GM20431 (cell line): Measurements from ENCODE around the gene GPBAR1.

Experiments used
- in situ Hi-C: fragments of 300-500 bp; cut with MseI, MboI; formaldehyde crosslinking; loops from one replicate; pipeline ENCODE4 v1.15.0; 2020; ENCODE audit warnings: low sequenced_read_pairs; ENCODE audit not compliant: unreplicated experiment

Gene GPBAR1

DNA sequence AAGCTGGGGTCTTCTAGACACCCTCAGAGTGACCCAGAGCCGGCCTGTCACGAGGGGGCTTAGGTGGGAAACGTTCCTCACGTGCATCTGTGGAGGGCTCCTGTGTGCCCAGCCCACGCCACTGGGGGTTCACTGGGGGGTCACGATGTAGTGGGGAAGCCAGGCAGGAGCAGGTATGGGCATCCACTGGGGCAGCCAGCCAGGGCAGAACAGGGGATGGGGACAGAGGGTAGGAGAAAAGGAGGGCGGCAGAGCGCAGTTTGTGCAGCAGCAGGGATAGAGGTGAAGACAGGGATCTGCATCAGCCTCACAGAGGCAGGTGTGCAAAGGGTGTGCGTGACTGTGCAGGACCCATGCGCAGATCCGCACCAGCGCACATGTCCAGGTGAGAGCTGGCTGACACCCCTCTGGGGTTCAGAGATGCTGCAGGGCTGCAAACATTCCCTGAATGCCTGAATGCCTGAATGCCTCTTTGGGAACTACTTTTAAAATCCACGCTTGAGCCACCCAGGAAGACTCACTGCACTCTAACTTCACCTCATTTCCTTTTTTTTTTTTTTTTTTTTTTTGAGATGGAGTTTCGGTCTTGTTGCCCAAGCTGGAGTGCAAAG lies 19.6 kb downstream of the GPBAR1 start:
- in situ Hi-C loops = no loop called here

DNA sequence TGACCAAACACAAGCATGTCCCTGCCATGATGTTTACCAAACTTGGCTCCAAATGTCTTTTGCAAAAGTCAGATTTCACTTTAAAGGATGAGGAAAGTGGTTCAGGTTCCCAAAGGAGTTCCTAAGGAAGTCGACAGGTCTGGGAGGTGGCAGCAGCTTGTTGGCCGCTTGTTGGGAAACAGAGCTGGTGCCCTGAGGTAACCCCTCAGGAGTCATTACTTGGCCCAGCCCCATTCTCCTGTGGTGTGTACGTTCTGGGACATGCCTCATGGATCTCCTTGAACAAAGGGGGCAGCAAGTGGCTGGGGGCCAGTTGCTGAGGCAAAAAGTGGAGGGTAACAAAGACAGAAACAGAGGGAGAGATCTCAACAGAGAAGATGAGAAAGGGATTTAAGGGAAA lies 20.6 kb downstream of the GPBAR1 start:
- in situ Hi-C loops = no loop called here

DNA sequence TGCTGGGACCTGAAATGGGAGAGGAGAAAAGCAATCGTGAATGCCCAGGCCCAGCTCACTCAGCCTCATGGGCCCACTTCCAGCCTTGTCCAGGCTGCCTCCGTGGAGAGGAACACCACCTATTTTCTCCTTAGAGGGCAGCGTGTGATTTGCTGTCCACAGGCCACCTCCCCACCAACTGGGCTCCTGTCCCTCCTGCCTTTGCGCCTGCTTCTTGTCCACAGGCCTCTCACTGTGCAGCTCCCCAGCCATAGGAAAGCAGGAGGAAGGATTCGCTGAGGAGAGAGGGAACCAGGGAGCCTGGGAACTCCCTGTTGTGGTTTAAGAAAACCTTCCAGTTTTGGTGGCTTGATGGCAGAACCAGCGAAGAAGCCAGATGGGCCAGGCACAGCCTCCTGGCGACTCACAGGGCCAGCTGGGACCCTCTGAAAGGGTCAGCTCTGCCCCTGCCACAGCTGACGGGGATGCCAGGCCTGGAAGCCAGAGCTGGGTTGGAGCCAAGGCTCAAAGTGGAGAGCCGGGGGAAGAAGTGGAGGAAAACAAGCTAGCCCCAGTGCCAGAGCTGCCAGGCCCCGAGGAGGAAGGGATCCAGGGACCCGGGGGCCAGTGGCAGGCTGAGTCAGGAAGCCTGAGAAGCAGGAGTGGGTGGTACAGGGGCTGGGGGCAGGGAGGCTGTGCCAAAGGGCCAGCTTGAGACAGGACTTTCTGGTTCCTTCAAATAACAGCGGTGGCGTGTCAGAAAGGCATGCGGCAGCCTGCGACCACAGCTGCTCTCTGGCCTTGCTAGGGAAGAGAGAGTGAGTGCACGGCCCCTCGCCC lies 21.6 kb downstream of the GPBAR1 start:
- in situ Hi-C loops = no loop called here

DNA sequence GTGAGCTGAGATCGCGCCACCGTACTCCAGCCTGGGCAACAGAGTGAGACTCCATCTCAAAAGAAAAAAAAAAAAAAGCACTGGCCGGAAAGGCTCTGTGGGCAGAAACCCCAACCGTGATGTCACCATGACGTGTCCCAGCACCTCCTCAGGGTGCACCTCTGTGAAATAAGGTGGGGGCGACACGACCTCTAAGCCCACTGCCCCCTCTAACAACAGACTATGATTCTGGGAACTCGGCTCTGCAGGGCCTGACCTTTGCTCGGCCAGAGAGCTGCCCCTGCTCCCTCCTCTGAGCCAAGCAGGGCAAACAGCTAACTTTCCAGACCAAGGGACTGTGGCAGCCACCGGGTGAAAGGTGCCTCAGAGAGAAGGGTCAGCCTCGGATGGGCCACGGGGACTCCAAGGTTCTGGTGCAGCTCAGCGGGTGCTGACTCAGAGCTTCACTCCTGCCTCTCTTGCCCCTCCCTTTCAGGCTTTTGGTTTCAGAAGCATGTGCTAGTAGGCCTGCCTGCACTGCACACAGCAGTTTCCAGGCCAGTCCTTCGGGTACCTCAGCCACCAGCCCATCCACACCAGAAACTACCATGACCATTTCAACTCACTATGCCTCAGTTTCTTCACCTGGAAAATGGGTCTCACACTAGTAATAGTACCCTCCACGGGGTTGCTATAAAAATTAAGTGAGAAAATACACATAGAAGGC lies 23.4 kb downstream of the GPBAR1 start:
- in situ Hi-C loops = no loop called here

DNA sequence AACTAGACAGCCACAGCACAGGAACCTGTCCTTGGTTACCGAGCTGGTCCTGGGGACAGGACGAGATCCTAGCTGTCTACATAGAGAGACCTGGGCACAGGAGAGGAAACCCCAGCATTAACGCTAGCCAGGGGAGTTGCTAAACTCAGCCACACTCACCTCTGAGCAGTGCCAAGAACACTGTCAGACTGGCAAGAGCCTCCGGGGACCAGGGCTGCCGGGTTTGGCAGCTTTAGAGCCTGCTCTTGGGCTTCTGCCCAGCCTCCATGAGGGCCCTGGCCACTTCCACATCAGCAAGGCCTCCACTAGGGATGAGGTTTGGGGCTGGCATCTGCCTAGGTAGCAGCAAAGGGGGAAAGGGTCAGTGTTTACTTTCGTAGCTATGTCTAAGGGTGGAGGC lies 24.8 kb downstream of the GPBAR1 start:
- in situ Hi-C loops = no loop called here

DNA sequence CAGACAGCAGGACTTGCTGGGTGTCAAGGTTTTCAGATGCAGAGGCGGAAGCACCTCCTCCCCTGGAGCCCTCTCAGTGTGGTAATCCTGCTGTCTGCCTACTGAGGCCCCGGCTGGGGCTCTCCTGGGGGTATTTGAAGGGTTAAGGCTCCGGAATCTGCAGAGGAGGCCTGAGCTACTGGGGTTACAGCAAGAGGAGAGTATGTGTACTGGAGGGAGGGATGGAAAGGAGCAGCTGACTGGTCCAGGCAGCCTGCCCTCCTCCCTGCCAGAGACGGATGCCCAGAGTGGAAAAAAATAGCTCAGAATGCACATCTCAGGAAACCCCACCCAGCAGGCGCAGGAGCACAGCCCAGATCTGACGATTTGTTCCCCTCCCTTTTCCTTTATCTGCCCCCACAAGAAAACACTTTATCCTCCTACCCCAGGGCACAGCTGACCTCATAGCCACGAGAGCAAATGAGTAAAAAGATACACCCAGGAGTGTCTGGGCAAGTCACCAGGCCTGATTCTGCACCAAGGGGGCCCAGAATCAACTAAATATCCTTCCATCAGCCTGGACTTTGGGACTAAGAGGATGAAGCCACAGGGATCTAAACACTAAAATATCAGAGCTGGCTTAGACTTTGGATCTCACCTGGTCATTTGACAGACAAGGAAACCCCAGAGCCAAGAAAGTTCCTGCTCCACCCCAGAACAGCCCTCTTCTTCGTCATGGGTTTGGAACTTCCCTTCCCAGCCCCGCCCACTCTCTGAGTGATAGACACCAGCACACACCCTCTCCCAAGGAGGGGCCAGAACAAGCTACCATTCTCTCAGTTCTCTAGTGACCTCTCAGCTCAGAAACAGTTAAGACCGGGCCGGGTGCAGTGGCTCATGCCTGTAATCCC lies 26.0 kb downstream of the GPBAR1 start:
- in situ Hi-C loops = no loop called here

DNA sequence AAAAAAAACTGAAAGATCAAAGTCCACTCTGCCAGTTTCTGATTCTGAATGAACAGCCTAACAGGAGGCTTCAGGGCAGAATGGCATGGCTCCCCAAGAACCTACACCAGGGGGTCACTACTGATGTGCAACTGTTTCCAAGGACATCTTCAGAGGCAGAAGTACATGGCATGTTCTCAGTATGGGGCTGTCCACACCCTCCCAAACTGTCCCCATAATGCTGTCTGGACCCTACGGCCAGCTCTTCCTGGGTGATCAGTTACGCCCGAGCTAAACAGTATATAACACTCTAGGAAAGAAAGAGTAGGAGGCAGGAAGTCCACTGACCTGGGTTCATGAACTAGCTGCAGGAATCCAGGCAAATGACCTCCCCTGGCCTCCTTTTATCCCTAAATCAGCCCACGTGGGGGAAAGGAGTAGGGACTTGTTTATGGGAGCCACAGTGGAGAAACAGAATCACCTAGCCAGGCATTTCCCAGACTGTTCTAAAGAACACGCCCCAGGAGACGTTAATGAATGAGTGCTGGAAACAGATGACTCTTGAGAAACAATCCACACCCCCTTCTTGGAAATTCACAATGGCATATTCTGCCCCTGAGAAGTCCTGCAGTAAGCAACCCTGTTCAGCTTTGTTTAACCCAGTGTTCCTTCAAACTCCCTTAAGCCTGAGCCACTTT lies 29.0 kb downstream of the GPBAR1 start:
- in situ Hi-C loops = loop anchor here (10.0 kb wide), 1 partner anchor 105 kb away; the partner anchor contains the start of gene CTDSP1

DNA sequence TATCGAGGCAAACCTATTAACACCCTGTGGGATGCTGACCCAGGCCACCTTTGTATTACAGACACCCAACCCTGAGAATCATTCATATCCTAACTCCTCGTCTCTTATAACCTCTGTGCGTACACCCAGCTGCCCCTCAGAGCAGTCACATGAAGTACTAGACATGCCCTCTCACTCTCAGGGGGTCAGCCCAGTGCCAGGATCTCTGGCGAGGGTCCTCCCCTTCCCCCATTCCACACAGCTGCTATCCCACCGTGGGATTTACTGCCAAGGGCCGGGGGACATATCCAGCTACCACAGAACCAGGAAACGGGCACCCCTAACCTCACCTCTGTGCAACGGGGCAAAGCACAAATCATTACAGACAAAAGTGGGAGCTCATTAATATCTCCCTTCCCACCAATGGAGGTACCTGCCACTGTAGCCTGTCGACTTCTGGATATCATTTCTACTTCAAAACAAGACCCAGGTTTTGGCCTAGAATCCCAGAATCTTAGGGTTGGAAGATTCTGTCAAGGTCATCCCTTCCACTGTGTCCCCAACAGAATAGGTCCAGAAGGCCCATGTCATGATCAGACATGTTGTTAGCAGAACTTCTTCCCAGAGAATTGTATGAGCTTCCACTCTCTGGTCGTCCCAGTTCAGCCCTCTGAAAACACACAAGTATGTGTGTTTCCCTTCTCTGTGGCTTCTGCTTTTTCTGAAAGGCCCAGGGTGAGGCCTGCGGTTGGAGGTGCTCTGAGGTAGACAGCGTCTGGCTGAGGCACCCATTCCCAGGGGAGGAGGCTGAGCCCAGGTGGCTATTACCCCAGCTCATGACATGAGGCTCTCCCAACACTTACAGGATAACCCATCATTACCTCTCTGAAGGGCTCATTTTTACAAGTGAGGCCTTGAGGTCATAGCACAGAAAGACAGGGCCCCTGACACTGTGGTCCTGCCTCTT lies 29.8 kb downstream of the GPBAR1 start:
- in situ Hi-C loops = loop anchor here (10.0 kb wide), 1 partner anchor 104 kb away; the partner anchor contains the start of gene CTDSP1

DNA sequence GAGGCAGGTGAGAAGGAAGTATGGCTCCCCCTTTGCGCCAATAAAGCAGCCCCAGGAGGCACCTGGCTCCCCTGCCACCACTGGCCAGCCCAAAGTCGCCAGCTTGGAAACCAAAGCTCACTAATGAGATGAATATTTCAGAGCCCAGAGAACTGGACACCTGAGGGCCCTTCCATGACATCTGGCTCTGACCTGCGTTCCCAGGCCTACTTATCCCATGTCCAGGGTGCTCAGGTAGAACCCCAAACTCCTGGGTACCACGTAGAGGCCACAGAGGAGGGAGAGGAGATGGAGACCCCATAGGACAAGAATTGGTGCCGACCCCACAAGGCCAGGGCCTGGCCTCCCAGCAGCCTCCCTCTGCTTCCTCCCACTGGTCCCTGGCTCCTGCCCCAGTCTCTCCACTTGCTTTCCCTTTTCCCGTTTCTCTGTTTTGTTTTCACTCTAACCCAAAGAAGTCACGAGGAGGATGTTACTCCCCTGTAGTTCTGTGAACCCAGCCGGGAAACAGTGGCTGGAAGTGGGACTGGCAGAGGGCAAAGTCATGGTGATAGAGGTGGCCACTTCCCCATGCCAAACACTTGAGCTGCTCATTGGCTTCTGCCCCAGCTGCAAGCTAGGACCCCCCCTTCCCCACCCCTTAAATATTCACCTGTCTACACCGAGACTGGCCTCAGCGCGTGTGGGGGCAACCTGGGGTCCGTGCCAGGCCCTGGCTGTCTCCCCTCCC lies 30.7 kb downstream of the GPBAR1 start:
- in situ Hi-C loops = loop anchor here (10.0 kb wide), 1 partner anchor 103 kb away; the partner anchor contains the start of gene CTDSP1

DNA sequence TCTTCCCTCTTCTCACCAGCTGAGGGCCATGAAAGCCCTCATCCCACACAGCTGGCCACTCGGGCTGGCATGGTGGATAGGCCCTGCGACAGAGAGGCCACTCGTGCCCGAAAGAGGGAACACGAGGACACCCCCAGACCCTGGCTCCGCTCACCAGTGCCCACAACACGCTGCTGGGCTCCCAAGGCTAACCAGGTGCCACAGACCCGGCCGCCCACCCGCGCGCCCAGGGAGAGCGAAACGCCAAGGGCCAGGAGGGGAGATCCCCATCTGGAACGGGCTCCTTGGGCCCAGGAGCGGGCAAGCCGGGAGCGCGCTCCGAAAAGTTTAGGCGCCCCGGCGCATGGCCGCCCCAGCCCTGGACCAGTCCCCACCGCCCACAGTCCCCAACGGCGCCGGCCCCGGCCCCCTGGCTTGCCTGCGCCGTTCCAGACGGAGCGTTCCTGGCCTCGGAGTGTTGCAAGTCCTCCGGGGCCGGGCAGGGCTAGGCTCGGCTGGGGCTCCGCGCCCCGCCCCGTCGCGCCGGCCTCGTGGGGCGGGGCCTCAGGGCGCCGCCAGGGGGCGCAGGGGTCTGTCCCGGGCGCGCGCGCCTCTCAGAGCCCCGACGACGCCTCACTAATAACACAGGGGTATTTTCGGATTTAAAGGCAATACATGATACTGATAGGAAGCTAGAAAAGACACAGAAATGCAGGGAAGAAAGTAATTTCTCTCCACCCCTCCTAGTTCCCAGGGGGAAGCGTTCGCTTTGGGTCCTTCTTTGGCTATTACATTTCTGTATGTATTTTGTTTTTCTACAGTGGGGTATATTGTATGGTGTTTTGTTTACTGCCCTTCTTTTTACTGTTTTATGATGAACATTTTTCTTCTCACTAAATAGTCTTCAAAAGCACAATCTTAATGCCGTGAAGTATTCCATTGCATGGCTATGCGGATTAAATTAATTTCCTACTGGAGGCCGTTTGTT lies 31.5 kb downstream of the GPBAR1 start, which contains the start of gene TMBIM1:
Gene TMBIM1, minus strand, starts transcription at position 456 of the 967 bp plus-strand sequence. CDS start 10,362 bp downstream, outside the sequence.
- in situ Hi-C loops = loop anchor here (10.0 kb wide), 1 partner anchor 102 kb away; the partner anchor contains the start of gene CTDSP1

DNA sequence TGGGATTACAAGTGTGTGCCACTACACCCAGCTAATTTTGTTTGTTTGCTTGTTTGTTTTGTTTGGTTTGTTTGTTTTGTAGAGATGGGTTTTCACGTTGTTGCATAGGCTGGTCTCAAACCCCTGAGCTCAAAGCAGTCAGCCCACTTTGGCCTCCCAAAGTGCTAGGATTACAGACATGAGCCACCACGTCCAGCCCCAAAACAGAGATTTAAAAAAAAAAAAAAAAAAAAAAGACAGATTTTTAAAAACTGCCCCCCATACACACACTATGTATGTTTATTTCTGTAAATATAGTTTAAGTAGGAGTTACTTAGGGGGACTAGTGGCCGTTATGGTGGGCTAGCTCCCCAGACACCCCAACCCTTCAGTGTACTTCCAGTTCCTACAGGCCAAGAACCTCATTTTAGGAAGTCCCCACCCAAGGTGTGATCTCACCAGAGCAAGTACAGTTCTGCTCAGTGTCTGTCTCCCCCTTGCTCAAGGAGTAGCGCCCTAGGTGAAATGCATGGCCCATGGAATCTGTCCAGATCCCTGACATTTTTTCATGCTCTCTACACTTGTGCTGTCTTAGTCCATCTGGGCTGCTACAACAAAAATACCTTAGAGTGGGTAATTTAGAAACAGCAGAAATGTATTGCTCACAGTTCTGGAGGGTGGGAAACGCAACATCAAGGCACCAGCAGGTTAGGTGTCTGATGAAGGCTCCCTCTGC lies 33.1 kb downstream of the GPBAR1 start:
- in situ Hi-C loops = loop anchor here (10.0 kb wide), 1 partner anchor 101 kb away; the partner anchor contains the start of gene CTDSP1

DNA sequence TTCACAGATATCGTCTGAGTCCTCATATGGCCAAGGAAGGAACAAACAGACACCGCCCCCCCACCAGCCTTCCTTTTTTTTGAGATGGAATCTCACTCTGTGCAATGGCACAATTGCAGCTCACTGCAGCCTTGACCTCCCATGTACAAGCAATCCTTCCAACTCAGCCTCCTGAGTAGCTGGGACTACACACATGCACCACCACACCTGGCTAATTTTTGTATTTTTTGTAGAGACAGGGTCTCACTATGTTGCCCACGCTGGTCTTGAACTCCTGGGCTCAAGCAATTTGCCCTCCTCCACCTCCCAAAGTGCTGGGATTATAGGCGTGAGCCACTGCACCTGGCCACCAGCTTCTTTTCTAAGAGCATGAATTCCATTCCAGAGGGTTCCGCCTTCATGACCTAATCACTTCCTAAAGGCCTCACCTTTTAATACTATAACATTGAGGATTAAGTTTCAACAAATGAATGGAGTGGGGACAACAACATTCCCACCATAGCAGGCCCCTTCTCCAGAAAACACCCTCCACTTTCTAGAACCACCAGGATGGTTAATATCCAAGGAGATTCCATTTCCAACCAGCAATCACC lies 33.7 kb downstream of the GPBAR1 start:
- in situ Hi-C loops = loop anchor here (10.0 kb wide), 1 partner anchor 100 kb away; the partner anchor contains the start of gene CTDSP1

DNA sequence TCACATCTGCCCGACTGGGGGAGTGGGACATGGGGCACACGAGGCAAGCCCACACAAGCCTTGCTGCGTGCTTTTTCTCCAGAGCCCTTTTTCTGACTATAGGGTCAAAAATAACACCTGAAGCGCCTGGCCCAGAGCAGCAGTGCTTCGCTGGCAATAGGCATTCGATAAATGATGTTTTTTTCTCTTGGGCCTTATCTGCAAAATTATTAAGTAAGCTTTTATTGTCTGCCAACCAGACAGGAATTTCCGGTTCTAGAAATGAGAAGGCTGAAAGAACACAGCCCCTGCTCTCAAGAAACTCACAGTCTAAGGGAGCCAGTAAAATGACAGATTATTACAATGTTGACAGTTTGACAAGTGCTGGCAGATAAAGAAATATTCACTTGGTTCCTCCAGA lies 34.2 kb downstream of the GPBAR1 start:
- in situ Hi-C loops = loop anchor here (10.0 kb wide), 1 partner anchor 100 kb away; the partner anchor contains the start of gene CTDSP1

DNA sequence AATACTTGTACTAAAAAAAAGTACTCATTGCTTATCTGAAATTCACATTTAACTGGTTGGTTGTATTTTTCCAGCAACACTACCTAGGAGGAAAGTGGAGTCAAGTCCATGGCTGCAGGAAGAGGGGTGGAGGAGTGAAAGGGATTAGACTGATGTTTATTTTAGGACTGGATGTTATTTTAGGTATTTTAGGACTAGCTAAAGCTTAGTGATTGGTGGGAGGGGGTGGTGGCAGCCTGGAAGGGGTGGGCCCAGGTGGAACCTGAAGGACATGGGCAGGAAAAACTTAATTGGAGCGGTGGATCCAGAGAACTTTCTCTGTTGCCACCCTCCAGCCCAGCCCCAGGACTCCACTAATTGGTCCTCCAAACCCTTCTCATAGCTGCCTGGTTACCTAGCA lies 35.4 kb downstream of the GPBAR1 start:
- in situ Hi-C loops = loop anchor here (10.0 kb wide), 1 partner anchor 99 kb away; the partner anchor contains the start of gene CTDSP1

DNA sequence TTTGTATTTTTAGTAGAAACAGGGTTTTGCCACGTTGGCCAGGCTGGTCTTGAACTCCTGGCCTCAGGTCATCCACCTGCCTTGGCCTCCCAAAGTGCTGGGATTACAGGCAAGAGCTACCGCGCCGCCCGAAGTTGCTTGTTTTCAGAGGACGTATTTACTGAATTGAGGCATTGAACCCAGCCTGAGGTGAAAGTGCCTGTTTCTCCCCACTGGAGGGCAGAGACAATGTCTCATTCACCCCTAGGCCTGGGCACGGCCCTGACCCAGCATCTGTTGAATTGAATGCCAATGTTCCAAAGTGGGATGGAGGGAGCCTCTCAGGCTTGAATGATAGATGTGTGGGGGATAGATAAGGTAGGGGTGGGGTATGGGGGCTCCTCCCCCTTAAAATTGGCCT lies 36.0 kb downstream of the GPBAR1 start:
- in situ Hi-C loops = loop anchor here (10.0 kb wide), 1 partner anchor 98 kb away; the partner anchor contains the start of gene CTDSP1
